WTC11 (cell line): ENCODE data around the gene TTC33.

Experiments
- CTCF ChIP-seq: fragments of 200-600 bp; IDR thresholded peaks from 2 replicates; pipeline ENCODE4 v1.8.0; 2022; ENCODE audit warnings: antibody characterized with exemption
- TCF7 ChIP-seq: sonication (generic); formaldehyde crosslinking; IDR thresholded peaks from 2 replicates; pipeline ENCODE4 v1.8.0; 2022; ENCODE audit warnings: mild to moderate bottlenecking, low read depth, missing genetic modification reagents, moderate library complexity
- TF ChIP-seq, protein P1 (sequence below): sonication (generic); formaldehyde crosslinking; IDR thresholded peaks from 2 replicates; pipeline ENCODE4 v1.8.1; 2022; ENCODE audit warnings: mild to moderate bottlenecking, missing genetic modification reagents, moderate library complexity, borderline replicate concordance

GRCh38 chr5:40547994-40548575 is 207.7 kb downstream of the TTC33 start:
- TF ChIP-seq, protein P1, sequence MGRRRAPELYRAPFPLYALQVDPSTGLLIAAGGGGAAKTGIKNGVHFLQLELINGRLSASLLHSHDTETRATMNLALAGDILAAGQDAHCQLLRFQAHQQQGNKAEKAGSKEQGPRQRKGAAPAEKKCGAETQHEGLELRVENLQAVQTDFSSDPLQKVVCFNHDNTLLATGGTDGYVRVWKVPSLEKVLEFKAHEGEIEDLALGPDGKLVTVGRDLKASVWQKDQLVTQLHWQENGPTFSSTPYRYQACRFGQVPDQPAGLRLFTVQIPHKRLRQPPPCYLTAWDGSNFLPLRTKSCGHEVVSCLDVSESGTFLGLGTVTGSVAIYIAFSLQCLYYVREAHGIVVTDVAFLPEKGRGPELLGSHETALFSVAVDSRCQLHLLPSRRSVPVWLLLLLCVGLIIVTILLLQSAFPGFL = no peak
- TF ChIP-seq CTCF (no peak), TCF7 (CRISPR knock-in tag) (no peak)
